NCI-H1436 (cell line): ENCODE results near the gene MFNG.

Experiments used
- DNase-seq: peaks from one replicate; lab custom pipeline; 2025; lab: John Stamatoyannopoulos, UW

Gene MFNG

DNA sequence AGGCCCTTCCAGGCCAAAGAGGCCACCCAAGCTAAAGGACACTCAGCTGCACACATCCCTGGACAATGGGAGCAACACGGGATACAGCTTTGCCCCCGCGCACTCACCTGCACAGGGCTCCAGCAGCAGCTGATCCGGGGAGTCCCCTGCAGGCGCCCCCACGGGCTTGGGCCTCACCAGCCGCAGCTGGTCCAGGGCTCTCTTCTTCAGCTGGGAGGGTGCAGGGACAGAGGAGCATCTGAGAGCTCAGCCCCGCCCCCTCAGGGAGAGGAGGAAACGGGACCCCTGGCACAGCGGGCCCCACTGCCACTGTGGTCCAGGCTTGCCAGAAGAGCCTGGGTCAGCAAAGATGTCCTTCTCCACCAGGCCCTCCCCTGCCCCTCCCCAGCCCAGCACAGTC is 7.8 kb upstream of the MFNG start:
- no peak for DNase-seq

GRCh38 chr22:37492428-37493344 is 6.5 kb upstream of the MFNG start:
- DNase-seq: no peak

DNA sequence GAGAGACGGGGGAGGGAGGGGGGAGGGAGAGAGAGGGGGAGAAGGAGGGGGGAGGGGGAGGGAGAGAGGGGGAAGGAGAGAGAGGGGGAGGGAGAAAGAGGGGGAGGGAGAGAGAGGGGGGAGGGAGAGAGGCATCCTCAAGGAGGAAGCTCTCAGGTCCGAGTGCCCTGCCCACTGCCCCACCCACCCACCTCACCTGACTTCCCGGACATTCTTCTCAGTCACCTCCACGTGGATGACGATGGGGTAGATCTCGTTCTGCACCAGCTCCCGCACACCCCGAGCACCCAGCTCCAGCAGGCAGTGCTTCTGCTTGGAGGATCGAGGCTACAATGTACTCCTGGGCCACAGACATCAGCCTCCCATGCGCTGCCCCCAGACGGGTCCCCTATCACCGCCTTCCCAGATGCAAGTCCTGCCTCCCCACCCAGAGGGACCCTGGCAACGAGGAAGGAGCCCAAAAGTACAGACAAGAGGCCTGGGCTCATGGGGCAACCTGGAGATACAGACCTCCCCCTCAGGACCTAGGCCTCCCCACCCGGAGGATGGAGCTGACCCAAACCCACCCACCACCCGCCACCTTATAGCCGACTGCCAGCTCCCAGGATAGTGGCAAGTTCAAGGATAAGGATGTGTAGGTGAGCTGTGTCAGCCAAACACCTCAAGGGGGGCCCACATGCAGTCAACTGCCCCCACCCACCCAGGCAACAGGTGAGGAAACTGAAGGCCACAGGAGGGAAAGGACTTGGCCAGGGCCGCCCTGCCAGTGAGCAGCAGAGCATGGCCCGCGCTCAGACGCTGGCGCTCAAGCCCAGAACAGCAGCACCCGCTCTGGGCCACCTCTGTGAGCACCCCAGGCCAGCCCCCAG is 5.6 kb upstream of the MFNG start:
- DNase-seq: no peak

- no peak for DNase-seq
Observed at GRCh38 chr22:37491106-37491505, 4.9 kb upstream of the MFNG start.

DNA sequence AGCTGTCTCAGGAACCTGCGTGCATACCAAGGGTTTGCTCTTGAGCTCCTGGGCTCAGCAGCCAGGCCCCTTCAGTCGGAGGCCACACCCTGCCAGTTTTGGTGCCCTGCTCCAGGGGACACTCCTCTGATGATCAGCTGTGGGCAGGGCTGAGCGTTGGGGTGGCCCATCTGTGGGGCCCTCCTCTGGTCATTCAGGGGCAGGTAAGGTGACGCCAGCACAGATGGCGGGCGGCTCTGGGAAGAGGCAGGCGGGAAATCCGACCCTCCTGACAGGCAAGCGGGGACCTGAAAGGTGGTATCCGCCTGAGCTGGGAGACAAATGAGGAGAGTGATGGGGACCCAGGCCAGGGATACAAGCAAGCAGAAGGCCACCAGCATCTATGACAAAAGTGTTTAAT is 3.8 kb upstream of the MFNG start:
- no peak for DNase-seq

DNA sequence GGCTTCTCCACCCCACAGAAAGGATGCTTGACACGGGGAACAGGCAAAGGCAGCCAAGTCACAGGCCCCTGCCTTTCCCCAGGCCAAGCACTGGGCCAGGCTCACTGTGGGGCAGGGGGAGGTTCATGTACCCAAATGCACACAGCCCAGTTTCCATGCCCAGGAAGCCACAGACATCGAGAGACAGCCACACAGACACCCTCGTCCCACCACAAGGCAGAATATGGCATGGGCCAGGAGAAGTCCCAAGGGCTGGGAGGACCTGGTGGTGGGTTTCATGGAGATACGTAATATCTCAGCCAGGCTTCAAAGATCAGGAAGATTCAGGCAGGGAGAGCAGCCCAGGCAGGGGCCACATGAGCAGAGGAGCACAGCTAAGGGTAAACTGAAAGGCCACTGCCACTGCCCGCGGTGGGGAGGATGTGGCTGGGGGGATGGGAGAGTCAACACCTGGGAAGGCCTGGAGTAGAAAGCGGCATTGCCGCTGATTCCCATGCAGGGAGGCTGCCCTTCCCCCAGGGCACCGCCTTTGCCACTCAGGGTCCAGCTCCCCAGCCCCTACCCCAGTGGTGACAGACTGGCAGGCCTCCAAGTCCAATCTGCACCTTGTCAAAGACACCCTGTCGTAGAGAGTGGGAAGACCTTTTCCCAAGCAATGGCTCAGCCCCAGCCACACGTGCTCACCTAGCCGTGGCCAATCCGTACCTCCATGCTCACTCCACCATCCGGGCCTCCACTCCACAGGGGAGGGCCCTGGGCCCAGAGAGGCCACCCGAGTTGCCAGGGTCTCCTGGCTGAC is 2.4 kb upstream of the MFNG start:
- no peak for DNase-seq

DNA sequence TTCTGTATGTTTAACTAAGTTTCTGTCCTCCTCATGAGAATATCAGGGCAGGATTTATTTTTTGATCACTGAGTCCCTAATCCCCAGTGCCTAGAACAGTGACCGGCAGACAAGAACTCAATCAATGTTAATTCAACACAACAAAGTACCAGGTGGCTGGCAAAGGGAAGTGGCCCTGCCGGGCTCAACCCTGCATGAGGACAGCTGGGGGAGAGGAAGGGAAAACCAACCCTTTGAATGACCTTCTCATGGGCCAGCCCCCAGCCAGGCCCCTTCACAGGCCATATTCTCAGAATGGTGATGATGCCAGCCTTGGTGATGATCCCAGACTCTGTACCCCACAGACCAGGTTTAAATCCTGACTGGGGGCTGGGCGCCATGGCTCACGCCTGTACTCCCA is 1.4 kb upstream of the MFNG start:
- DNase-seq: no peak

- no peak for DNase-seq
Observed at GRCh38 chr22:37487129-37487528, 945 bp upstream of the MFNG start.

- DNase-seq: no peak
Observed at GRCh38 chr22:37485395-37486223, 575 bp downstream of the MFNG start.

DNA sequence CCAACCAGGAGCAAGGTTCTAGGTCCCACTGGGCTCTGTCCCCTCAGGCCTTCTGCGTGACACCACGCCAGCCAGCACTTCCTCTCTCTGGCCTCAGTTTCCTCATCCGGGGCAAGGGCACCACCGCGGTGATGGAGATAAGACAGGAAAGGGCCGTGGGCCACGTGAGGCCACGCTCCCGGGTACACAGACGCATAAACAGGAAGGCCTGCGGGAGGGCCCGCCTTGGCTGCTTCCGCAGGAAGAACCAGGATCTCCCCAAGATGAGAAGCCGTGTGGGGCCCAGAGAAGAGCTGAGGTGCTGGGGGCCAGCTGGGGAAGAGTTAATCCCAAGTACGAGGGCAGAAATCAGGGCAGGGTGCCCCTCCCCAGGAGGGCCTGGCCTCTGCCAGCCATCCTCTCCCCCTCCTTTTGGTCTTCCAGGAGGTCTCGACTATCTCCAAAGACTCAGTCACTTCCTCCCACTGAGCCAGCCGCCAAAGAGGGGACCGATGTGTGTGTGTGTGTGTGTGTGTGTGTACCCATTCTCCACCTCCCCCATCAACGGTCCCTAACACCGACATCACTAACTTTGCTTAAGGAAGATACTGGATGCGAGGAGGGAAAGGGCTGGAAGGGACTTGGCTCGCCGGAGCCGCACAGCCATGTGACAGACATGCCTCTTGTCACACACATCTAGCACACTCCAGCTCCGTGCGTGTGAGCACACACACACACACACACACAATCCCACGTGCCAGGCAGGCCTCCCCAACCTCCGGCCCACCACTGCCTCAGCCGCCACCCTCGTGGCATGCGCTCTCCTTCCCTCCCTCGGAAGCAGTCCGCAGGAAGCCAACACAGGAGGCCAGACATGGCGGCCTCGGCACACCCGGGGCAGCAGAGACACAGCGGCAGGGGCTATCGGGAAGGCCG is 1.4 kb downstream of the MFNG start:
- no peak for DNase-seq

DNA sequence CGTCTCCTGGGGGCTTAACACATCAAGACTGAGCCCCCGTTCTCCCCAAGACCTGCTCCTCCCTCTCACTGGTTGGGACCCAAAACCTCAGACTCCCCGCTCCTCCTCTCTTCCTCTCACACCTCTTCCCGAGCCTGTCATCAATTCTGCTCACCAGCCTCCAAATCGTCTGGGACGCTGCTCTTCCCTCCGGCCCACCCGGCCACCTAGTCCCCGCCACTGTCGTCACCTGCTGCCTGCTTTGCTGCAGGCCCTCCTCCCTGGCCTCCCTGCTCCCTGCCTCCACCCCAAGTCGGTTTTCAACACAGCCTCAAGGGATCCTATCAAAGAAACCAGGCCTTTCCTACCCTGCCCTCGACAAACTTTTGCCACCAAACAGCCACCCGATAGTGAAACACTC is 3.1 kb downstream of the MFNG start:
- no peak for DNase-seq

GRCh38 chr22:37482244-37482643 is 3.9 kb downstream of the MFNG start:
- no peak for DNase-seq

DNA sequence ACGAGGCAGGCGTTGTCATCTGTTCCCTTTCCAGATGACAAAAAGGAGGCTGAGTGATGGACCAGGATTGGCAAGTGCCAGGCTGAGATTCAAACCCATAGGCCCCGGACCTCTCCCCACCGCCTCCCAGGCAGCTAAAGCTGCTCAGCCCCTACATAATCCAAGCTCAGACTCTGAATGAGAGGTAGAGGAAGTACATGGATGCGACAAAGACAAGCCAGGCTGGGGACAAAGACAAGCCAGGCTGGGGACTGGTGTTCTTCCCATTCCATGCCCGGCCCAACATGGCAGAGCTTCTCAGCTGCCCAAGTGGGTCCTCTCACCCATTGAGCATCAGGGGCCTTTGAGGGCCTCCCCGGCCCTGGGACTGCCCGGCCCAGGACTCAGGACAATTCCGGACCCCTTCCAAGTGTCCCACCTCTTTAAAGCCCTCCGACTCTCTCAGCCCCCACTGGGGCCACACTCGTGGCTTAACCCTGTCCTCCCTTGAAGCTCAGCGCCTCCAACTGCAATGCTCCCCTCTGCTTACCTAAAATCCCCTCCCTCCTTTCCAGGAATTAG is 4.8 kb downstream of the MFNG start:
- DNase-seq: no peak

DNA sequence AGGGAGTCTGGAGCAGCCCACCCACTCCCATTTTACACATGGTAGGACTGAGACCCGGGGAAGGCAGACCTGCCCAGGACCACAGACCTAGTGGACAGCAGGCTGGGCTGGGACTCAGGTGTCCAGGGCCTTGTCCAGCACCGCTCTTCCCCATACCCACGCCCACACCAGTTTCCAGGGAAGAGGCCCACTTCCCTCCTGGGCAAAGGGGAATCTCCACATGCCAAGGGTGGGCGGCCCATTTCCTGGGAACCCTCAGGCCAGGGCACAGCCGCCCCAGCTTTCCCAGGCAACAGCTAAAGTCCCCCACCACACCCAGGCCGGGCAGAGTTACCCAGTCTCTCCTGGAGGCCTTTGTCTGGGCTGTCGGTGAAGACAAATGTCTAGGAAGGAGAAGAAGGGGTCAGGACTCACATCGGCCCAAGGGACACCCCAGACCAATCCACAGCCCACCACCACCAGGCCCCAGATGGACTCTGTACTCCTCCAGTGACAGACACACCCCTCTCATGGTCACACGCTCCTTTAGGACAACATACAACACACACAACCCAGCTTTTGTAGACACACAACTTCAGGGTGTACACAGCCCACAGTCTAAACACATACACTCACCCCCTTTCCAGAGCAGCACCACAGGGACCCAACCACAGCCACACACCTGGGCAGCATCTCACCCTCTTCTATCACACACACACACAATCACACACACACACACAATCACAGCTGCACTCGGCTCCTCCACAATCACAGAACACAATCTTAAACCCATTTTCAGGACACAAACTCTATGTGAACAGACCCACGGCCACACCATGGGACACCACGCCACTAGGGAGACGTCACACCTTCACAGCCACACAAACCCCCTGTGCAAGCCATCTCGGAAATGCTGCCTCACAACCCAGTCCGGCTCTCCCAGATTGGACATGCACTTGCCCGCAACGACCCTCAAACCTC is 5.5 kb downstream of the MFNG start:
- DNase-seq: no peak

GRCh38 chr22:37479196-37479595 is 7.0 kb downstream of the MFNG start:
- no peak for DNase-seq

GRCh38 chr22:37476389-37477329 is 9.5 kb downstream of the MFNG start:
- DNase-seq: no peak

DNA sequence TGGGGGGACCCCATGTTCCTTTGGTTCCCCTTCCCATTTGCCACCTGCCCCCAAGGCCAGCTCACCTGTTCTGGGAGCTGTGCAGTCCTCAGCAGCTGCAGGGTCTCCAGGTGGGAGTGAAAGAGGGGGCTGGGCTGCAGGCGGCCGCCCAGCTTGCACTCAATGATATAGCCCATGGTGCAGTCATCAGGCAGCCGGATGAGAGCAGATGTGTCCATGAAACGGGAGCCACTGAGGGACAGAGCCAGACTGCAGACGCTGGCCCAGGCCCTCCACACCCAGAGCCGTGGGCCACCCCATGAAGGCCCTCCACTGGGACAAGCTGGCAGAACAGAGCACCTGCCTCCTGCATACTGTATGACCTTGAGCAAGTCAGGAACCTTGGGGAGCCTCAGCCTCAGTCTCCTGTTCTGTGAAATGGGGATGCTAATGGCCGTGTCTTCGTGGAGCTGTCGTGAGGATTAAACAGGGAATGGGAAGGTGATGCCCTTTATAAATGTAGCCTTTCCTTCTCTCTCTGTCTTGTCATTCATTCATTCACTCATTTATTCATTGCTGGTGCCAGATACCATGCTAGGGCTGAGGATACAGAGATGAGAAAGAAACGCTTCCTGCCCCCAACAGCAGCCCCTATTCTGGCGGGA is 11.6 kb downstream of the MFNG start:
- DNase-seq: no peak
